Left renal cortex interstitium (tissue), 4 donors: Measurements from ENCODE around the gene SH3GL3. TPM values are rescaled to one million over a fixed set of nuclear protein-coding genes. Genes with fewer than 3 reads are reported as not detected.

Experiments
- DNase-seq, 4 donors: peaks; one replicate each; pipeline ENCODE4 v3.0.0-alpha.2; 2013; ENCODE audit warnings: low read depth in 4 of 4, low spot score in 2 of 4, missing footprints in 1 of 4
- polyA plus RNA-seq, 4 donors: library from polyadenylated mRNA; unstranded; fragments of 120-200 nt; gene quantifications; one replicate each; pipeline ENCODE4 v1.2.1, GENCODE V29; 2013; ENCODE audit not compliant: insufficient read length in 4 of 4

The SH3GL3 gene
- polyA plus RNA-seq, 4 donors = 8.6 to 10.7 (median 10.1) TPM

- DNase-seq = peak in 3 of 4 donors; percentile 53 to 59 (median 56)
These were observed 11.2 kb downstream of the SH3GL3 start for GRCh38 chr15:83458381-83458780.

GRCh38 chr15:83462026-83462425 is 14.9 kb downstream of the SH3GL3 start:
- DNase-seq = no peak

GRCh38 chr15:83462953-83463433 is 15.9 kb downstream of the SH3GL3 start:
- no peak for DNase-seq

- no peak for DNase-seq
These were observed 23.7 kb downstream of the SH3GL3 start for GRCh38 chr15:83470887-83471286.

- no peak for DNase-seq
These were observed 24.2 kb downstream of the SH3GL3 start for GRCh38 chr15:83471307-83471866.

GRCh38 chr15:83472151-83472550 is 25.0 kb downstream of the SH3GL3 start:
- DNase-seq = no peak

- DNase-seq = no peak
These were observed 25.7 kb downstream of the SH3GL3 start for GRCh38 chr15:83472797-83473196.

- DNase-seq = no peak
These were observed 27.4 kb downstream of the SH3GL3 start for GRCh38 chr15:83474578-83474977.

- DNase-seq = no peak
These were observed 28.4 kb downstream of the SH3GL3 start for GRCh38 chr15:83475551-83475950.

GRCh38 chr15:83476066-83476465 is 28.9 kb downstream of the SH3GL3 start:
- no peak for DNase-seq

GRCh38 chr15:83476708-83477107 is 29.6 kb downstream of the SH3GL3 start:
- no peak for DNase-seq

- DNase-seq = no peak
These were observed 30.1 kb downstream of the SH3GL3 start for GRCh38 chr15:83477172-83477807.

- no peak for DNase-seq
These were observed 30.8 kb downstream of the SH3GL3 start for GRCh38 chr15:83477808-83478537.

- DNase-seq = no peak
These were observed 36.5 kb downstream of the SH3GL3 start for GRCh38 chr15:83483612-83484011.

- DNase-seq = no peak
These were observed 37.5 kb downstream of the SH3GL3 start for GRCh38 chr15:83484636-83485035.

GRCh38 chr15:83486363-83486762 is 39.2 kb downstream of the SH3GL3 start:
- no peak for DNase-seq

- DNase-seq = no peak
These were observed 40.4 kb downstream of the SH3GL3 start for GRCh38 chr15:83487519-83487918.

GRCh38 chr15:83489690-83490089 is 42.5 kb downstream of the SH3GL3 start:
- no peak for DNase-seq

- DNase-seq = no peak
These were observed 44.3 kb downstream of the SH3GL3 start for GRCh38 chr15:83491486-83491885.

GRCh38 chr15:83496766-83497165 is 49.6 kb downstream of the SH3GL3 start:
- no peak for DNase-seq

GRCh38 chr15:83498374-83498773 is 51.2 kb downstream of the SH3GL3 start:
- DNase-seq = no peak

GRCh38 chr15:83498801-83499200 is 51.7 kb downstream of the SH3GL3 start:
- DNase-seq = no peak
